ENCODE measurements around the gene LBR.
"Not testable (repeated sequence)": the region's sequence is repeated elsewhere in the genome, so short reads cannot be mapped to it uniquely, and the experiment has no call there.

The LBR gene

DNA sequence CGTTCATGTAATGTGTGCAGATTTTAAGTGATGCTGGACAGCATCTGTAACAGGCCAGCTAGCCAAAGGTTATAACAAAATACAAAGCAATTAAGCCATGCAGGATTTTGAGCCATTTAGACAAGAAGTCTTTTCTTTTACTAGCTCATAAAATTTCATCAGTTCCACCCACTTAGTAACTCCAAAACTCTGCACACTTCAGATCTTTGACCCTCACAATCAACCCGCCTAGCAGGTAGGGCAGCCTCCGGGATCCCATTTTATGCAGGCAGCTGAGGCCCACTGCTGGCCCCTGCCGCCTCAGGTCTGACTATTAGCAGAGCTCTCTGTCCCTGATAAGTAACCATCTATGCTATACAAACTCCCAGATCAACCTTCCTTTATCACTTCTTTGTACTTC is 9.2 kb downstream of the LBR start:
- DNase-seq, result no peak

DNA sequence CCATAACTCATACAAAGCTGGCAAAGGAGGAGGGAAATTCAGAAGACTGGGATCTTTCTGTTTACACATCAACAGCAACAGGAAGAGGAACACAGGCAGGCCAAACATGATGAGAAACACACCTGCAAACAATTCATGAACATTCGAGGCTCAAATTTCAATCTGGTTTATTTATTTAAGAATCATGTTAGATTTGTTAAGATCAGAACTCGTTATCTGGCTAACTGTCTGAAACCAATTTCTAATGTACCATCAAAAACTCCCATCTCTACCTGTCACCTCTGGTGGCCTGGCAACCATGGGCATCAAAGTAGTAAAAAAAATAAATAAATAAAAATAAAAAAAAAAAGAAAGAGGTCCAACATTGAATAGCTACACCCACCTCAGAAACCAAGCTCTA is 9.8 kb downstream of the LBR start:
- no peak for DNase-seq

DNA sequence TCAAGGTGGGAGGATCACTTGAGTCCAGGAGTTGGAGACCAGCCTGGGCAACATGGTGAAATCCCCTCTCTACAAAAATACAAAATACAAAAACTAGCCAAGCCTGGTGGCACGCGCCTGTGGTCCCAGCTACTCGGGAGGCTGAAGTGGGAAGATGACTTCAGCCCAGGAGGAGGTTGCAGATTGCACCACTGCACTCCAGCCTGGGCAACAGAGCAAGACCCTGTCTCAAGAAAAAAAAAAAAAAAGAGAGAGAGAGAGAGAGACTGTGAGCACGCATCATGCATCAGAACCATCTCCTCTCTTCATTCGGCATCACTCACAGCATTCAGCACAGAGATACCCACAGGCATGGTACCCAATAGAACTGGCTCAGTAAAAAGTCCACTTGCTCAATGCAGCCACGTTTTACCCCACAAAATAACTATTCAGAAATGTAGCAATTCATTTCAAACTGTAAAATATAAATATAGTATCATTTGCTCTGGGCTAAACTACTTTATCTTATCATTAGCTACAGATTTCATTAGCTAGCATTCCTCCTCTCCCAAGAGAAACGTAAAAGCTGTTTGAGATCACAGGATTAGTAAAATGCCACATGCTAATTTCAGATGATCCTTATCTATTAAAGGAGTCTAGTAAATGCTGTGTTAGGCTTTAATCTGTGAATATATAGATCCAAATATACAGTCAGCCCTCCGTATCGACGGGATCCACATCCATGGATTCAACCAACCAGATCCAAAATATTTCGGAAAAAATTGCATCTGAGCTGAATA is 11.7 kb downstream of the LBR start:
- no peak for DNase-seq

DNA sequence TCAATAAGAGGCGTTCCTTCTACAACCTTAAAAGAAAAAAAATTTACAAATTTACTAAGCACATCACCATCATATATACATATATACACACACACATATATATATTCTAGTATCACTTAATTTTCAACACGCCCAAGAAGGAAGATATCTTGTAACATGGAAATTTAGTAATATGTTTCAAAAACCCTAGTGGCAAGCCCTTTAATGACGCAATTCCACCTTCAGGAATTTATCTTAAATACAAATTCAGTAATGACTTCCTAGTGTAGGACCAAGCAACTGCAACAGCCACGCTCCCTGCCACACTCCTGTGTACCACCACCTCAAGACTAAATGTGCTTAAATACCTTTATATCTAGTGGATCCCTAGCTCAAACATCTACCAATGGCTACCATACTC is 12.5 kb downstream of the LBR start:
- no peak for DNase-seq

DNA sequence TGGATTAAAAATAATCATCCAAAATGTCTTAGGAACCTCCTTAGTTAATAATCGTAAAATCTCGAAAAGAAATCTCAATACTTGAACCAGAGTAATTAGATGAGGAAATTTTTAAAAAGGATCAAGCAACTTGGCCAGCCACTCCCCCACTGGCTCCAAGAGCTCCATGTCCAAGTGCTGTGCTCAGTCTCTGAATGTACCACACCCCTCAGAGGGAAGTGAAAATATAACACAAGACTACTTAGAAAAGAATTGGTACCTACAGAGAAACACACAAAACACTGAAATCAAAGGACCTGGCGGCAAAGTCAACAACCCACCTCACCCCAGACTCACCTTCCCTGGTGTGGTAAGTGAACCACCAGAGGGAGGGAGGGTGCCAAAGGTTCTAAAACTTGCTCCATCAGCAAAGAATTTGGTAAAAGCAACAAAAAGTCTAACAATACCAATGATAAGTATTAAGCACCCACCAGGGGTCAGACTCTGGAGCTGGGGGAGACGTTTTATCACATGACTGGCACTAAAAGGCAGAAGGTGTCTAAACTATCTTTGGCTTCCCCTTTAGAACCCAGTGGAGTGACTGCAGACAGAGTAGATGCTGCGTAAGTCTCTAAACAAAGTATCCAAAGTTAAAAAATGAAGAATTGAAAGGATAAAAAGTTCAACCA is 14.0 kb downstream of the LBR start:
- DNase-seq, result no peak

DNA sequence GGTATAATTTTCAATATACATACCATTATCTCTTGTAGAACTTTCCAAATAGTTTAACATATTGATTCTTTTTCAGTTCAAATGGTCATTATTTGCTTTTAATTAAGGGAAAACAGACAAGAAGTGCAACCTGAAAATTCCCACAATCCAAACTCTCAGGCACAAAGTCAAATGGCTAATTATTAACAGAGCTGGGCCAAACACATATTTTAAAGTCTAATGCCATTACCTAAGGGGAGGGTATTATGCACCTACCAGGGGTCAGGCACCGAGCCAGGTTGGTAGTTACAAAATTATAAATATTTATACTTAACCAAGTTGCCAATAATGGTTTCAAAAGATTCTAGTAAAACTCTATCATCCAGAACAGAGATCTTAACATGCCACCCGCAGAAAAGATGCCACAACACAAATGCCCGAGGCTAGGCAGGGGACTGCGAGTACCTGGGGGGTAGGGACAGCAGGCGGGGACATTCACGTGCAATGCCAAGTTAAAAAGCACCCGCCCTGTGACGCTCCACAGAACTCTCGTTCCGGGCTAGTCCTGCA is 15.0 kb downstream of the LBR start:
- DNase-seq, result no peak

DNA sequence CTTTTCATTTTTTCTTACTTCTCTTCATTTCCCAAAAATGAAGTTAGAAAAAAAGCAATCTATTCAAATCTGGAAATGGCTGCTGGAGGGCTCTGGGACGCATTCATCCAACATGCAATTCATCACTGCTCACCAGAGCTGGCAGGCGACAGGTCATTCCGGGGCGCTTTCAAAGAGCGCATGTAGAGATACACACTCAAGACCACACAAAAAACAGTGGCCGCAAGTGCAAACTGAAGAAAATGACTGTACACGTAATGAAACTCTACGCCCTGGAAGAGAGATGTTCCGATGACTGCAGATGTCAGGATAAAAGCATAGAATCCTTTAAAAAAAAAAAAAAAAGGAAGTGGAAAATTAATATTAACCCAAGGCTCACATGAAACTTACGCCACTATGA is 15.5 kb downstream of the LBR start:
- DNase-seq, result no peak

DNA sequence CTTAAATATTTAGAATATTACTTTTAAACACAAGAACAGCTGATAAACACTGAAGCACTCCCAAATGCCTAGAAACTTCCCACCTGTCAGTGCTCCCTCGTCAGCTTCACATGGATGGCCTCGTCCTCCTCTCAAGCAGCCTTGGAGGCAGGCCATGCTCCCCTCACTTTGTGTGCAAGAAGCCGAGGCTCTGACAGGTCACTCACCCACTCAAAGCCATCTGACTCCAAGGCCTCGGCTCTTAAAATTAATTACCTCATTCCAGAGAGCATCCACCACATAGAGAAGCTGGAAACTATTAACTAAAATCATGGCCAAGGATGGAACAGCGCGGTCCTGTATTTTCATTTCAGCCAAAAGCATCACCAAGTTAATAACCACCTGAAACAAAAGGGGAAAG is 17.8 kb downstream of the LBR start:
- DNase-seq, result no peak

DNA sequence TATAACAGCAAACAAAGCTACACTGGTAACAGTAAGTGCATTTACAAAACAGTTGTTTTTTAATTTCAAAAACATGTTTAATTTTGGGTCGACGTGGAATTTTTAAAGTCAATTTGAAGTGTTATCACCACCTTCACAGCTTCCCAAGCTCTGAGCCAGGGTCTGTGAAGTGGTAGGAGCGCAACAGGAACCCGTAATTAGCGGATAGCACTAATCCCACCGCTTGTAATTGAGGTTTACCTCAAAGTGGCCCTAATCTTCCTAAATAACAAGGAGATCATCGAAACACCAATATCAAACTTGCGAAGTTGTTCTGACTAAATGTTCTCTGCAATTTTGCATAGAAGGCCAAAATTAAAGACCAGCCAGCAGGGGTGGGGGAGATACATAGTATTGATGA is 18.8 kb downstream of the LBR start:
- DNase-seq, result no peak

DNA sequence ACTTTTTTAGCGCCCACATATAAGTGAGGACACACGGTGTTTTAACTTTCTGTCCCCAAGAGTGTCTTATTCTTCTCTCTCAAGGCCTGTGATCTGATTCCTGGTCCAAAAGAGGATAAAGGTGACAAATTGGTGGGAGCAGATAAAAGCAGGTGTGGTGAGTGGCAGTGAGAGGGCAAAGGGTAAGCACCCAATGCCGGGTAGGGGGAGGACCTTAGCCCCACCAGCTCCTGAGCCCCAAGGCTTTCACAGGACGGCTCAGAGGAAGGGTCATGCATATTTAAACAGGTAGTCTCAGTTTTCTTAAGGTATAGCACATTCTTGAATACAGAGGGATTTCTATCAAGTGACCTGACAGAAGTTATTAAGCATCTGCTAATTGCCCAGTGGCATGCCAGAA is 19.6 kb downstream of the LBR start:
- no peak for DNase-seq

DNA sequence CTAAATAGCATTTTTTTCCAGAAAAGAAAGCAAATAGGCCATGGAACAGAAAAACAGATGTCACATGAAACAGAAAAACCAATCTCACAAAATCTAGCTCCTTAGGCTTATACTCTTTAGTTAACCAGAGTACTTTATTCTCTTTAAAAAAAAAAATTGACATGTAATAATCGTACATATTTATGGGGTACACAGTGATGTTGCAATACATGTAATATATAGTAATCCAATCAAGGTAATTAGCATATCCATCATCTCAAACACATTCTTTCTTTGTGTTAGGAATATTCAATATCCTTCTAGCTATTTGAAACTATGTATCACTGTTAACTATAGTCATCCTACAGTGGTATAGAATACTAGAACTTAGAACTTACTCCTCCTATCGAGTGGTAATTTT is 20.1 kb downstream of the LBR start:
- DNase-seq, result no peak

DNA sequence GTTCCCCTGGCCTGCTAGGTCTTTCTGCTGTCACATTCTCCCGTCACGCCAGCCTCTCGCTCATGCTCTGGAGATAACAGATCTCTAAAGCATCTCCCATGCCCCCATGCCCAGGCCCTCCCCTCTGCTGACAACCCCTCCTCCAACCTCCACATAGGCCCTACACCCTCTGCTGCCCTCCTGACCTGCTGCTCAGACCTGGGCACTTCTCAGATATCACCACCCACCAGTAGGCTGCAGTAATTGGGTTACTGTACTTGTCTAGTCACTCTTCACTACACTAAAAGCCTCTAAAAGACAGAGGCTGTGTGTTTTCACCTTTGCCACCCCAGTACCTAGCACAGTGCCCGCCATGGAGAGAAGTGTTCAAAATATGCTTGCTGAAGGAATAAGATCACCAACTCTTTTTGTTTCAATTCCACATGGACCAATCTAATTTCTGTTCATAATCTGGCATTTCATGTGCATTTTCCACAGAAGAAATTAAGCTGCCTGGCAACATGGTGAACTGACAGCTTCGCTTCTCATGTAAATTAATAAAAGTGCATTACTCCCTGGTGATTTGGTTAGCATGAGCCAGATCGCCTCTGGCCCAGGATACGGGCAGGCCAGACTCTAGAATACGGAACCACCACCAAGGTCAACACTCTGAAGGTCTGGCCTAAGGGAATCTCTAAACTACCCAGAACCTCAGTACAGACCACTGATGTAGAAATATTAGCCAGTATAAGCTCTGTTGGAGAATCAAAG is 20.7 kb downstream of the LBR start:
- DNase-seq, result no peak

DNA sequence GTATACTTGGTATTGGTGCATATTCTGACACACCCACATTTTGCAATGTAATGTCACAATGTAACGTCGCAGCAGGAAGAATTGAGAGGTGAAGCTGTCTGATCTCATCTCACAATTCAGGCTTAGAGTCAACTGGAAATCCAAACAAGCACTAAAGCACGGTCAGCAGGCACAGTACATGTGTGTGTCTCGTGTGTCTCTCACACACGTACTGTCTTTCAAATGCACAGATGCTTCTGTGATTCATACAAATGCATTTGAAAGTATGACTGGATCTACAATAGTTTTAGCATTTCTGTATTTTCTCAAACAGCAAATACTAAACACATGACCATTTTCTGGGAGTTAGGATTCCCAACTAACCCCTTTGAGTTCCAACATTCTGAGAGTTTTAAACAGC is 26.9 kb downstream of the LBR start:
- no peak for DNase-seq

DNA sequence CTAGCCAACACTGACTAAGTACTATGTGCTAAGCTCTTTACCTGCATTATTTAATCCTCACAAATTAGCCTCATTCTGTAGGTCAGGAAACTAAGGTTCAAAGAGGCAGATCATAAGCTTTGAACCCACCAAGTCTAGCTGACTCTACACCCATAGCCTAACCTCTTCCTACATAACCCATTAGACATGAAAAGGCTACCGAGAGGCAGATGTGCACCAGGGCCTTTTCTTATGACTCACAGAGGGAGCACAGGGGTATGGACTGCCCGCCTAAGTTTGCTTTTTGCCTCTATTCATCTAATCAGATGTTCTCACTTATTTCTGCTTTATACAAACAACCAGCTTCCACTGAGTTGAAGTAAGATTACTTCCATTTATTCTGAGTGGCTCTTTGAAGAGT is 31.5 kb downstream of the LBR start:
- DNase-seq, result no peak

DNA sequence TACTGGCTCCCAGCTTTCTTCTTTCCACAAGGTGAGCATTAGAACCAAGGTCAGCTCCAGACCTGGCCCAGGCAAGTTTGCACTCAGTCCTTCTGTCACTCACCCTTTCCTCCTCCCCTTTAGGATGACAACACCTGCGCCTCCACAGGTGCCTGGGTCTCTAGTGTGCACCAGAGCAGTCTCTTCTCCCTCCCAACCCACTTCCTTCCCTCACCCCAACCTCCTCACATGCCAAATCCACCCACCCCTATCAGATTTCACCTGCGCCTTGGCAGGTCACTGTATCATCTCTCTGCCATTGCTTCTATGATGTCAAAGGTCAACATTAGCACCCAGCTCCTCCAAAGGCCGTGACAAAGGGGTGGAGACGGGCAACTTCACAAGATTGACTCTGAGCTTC is 38.0 kb downstream of the LBR start:
- DNase-seq, result no peak

DNA sequence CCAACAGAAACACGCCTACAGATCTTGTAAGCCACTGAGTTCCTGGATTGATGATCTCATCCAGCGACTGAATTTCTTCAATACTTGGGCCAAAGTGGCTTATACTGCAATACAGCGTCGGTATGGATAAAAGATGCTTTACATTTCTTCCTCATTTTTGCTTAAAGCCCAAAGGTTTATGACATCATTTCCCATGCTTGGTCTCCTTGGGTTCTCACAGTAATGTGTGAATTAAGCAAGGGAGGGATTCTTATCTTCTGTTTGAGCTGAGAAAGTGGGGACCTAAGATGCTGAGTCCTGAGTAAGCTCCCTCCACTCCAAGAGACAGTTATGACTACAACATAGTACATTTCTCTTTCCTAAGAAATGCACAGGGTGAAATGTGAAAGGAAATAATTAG is 39.5 kb downstream of the LBR start:
- DNase-seq, result peak; percentile 10

DNA sequence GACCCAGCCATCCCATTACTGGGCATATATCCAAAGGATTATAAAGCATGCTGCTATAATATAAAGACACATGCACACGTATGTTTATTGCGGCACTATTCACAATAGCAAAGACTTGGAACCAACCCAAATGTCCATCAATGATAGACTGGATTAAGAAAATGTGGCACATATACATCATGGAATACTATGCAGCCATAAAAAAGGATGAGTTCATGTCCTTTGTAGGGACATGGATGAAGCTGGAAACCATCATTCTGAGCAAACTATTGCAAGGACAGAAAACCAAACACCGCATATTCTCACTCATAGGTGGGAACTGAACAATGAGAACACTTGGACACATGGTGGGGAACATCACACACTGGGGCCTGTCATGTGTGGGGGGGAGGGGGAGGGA is 41.0 kb downstream of the LBR start:
- DNase-seq, result not testable (repeated sequence)

DNA sequence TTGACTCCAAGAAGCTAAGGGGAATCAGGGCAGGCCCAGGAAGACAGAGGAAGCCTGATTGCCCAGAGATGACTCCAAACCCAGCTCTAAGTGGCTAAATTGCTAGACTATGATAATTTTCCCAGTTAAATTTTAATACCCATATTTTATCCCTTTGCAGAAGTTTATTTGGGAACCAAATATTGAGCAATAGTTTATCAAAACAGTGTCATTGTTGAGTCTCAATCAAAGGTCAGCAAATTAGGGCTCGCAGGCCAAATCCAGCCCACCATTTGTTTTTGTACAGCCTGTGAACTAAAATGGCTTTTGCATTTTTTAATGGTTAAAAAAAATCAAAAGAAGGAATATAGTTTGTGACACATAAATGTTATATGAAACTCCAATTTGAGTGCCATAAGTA is 47.1 kb downstream of the LBR start:
- no peak for DNase-seq

DNA sequence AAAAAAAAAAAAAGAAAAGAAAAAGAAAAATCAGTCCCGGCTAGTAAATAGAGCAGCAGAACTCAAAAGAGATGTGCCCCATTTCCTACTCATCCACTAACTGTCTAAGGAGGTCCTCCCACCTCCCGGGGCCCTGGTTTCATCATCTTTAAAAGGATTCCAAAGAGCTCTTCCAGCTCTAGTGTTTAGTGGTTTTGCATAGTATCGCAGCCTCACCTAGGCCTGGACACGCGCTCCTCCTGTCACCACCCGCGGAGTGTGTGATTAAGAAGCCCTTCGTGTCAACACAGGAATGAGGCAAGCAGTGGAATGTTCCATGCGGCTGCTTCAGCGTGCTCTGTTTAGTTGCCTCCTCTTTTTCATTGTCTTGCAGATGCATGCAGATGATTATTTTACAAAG is 49.0 kb downstream of the LBR start:
- peak; percentile 22 for DNase-seq

DNA sequence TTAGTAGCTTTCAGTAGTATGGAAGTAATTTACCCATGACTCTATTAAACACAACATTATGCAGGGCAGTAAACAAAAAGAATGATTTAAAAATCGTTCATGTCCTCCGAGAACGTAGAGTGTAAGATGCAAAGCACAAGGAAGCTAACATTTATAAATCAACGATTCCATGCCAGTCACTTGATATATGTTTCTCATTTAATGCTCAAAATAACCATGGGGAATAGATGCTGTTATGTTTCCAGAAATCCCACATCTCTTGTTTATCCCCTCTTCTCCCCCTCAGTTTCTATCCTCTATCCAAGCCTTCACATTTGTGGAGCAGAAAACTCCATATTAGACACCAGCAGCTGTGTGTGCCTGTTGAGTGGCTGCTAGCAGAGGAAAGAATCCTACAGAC is 52.8 kb downstream of the LBR start:
- no peak for DNase-seq

DNA sequence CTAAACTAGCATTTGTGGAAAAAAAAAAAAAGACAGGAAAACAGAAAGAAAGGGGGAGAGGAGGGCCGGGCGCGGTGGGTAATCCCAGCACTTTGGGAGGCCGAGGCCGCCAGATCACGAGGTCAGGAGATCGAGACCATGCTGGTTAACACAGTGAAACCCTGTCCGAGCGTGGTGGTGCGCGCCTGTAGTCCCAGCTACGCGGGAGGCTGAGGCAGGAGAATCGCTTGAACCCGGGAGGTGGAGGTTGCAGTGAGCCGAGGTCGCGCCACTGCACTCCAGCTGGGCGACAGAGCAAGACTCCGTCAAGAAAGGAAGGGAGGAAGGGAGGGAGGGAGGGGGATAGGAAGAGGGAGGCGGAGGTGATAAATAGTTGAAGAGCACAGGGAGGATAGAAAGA is 54.7 kb downstream of the LBR start:
- no peak for DNase-seq

DNA sequence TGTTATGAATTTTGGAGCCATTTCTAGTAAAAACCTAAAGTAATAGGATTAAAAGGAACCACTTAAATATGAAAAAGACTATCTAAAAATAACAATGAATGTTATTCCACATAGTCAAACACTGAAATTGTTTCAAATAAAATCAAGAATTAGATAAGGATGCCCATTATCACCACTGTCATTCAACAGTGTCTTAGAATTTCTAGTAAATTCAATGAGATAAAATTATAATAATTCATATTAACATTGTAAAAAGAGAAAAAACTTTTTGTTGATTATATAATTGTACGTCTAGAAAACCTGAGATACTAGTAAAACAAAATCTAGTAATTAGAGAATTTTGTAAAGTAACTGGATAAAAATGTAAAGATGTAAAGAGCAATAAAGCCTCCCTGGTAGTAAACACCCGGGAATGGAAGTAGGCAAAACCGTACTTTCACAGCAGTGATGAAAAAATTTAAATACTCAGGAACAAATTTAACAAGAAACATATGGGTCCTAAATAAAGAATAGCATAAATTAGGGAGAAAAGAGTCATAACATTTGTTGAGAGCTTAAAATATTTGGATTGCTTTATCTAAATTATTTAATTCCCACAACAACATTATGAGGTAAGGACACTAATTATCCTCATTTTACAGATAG is 56.4 kb downstream of the LBR start:
- DNase-seq, result no peak

DNA sequence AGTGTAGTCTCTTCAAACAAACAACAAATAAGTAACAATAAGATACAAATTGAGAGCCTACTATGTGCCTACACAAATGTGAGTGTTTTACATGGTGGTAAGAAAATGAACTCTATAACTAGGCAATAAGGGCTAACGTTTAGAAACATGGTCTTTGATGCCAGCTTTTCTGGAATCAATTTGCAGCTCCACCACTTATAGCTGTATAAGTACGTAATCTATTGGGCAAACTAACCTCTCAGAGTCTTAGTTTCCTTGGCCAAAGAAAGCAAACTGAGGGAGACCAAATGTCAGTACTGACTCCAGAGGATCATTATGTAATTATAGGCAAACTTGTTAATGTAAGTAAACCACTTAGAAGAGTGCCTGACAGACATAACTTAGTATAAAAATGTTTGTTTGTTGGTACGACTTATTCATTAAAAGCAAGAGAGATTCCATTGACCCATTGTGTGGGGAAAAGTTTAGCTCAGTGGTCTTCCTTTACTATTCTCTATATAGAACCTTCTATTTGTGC is 59.7 kb downstream of the LBR start:
- no peak for DNase-seq

All from eye (tissue), 1 donor.